ENCODE results near the gene FAM107B. TPM values are rescaled to one million over a fixed set of nuclear protein-coding genes. Genes with fewer than 3 reads are reported as not detected.

The FAM107B gene
- total and polyA plus RNA-seq, 2 of the 4 experiments (the other 2 are of a cell fraction): 26.4 to 27.1 TPM

GRCh38 chr10:14761372-14761771, 13.3 kb downstream of the FAM107B start:
- Histone ChIP-seq H3K9me3 (ENCODE audit: control insufficient read depth, insufficient read depth, low read length) (peaks cover 3% of the 10 kb centered on the region; the same call in 1 of the 2 replicates), H2AFZ (replicated peaks; ENCODE audit: low read length, poor library complexity) (no peak overlapping the region), H3K14ac (replicated peaks; ENCODE audit: low read depth, low read length) (no peak overlapping the region), H3K27ac (ENCODE audit: insufficient read depth, low read length) (no peak overlapping the region), H2BK120ac (ENCODE audit: low read depth, low read length) (no peak overlapping the region), H3K18ac (ENCODE audit: low read depth, low read length) (no peak overlapping the region), H3K4me2 (ENCODE audit: low read depth, low read length) (no peak overlapping the region), H2BK15ac (ENCODE audit: low read depth, low read length) (no peak overlapping the region), H2AK9ac (replicated peaks; ENCODE audit: low read depth, low read length, poor library complexity) (no peak overlapping the region), H2BK20ac (ENCODE audit: low read depth, low read length) (no peak overlapping the region), H3K4me1 (ENCODE audit: control insufficient read depth, insufficient read depth, low read length) (no peaks in the 10 kb centered on the region), H3K23ac (ENCODE audit: low read depth, low read length) (no peak overlapping the region), H4K8ac (ENCODE audit: low read depth in 2 of 2, low read length in 2 of 2) (no peak overlapping the region), H4K20me1 (ENCODE audit: insufficient read depth, low read length) (no peaks in the 10 kb centered on the region), H3K79me1 (ENCODE audit: low read depth in 1 of 2, low read length in 2 of 2) (no peaks in the 10 kb centered on the region), H3K4me3 (ENCODE audit: insufficient read depth, low read depth, low read length) (no peak overlapping the region), H4K91ac (ENCODE audit: insufficient read depth, low read depth, low read length) (no peak overlapping the region), H3K27me3 (ENCODE audit: control insufficient read depth, insufficient read depth, low read length) (peaks cover 5% of the 10 kb centered on the region; the same call in 1 of the 2 replicates), H4K5ac (ENCODE audit: low read depth, low read length) (no peak overlapping the region), H3K4ac (ENCODE audit: low read depth, low read length) (no peak overlapping the region), H3K9ac (ENCODE audit: low read depth, low read length) (no peak overlapping the region), H3K36me3 (ENCODE audit: control insufficient read depth, insufficient read depth, low read length) (no peaks in the 10 kb centered on the region), H2AK5ac (ENCODE audit: low read depth, low read length) (no peak overlapping the region), H3K9me1 (ENCODE audit: insufficient read depth, low read length) (no peaks in the 10 kb centered on the region), H3K56ac (ENCODE audit: extremely low read depth, insufficient read depth, low read length) (no peak overlapping the region), H2BK5ac (ENCODE audit: low read depth, low read length, poor library complexity, severe bottlenecking) (no peak overlapping the region)
- no CpG with 5 or more reads among the region's 5 CpGs for WGBS, 2 experiments (ENCODE audit: extremely low coverage in 2 of 2, insufficient read length in 1 of 2)
- DNase-seq (no peak), ATAC-seq (ENCODE audit: low read depth) (no peak)
- intact Hi-C loops (cut with micrococcal nuclease) (no loop called here), in situ Hi-C loops (cut with MboI; ENCODE audit: low sequenced_read_pairs) (no loop called here), dilution Hi-C loops (cut with HindIII; ENCODE audit: low sequenced_read_pairs, unreplicated experiment) (no loop called here)
- POLR2A ChIA-PET (ENCODE audit: unreplicated experiment): no interaction called here
- CTCF ChIA-PET: interaction anchor here (0.6 kb wide), 1 partner anchor 364 kb away, joined by 9 read pairs; no protein-coding TSS in a partner anchor
- no TSS peak for BruUV-seq (replicated peaks)
- TF ChIP-seq, protein P1, sequence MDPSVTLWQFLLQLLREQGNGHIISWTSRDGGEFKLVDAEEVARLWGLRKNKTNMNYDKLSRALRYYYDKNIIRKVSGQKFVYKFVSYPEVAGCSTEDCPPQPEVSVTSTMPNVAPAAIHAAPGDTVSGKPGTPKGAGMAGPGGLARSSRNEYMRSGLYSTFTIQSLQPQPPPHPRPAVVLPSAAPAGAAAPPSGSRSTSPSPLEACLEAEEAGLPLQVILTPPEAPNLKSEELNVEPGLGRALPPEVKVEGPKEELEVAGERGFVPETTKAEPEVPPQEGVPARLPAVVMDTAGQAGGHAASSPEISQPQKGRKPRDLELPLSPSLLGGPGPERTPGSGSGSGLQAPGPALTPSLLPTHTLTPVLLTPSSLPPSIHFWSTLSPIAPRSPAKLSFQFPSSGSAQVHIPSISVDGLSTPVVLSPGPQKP (IDR thresholded peaks at IDR 0.05; ENCODE audit: borderline replicate concordance, low read depth, low read length): no peak
- TF ChIP-seq RFX5 (IDR thresholded peaks at IDR 0.05; ENCODE audit: low read depth, low read length) (no peak), RAD21 (IDR thresholded peaks at IDR 0.05; ENCODE audit: low read length) (no peak)

Data from IMR-90 (cell line).